SIG-M5 treated with dmso at 0.1 percent for 504 hours (cell line): ENCODE results near the gene LMNTD1.
A peak's percentile ranks its signal among the peaks of the same experiment; 100 is the strongest.

Source experiments
- DNase-seq: peaks from one replicate; lab custom pipeline; 2025; ENCODE audit not compliant: unreplicated experiment; lab: John Stamatoyannopoulos, UW

The LMNTD1 gene

DNA sequence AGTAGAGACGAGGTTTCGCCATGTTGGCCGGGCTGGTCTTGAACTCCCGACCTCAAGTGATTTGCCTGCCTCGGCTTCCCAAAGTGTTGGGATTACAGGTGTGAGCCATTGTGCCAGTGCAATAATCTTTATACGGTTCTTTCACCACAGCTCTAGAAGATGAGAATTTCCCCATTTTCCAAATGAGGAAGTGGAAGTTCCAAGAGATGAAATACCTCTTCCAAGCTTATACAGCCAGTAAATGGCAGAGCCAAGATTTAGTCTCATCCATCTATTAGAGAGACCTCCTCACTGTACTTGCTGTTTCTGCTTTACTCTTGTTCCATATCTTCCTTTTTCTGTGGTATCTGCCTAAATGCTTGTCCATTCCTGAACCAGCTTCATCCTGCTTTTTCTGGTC lies 3.1 kb upstream of the LMNTD1 start:
- peak; percentile 15 for DNase-seq

DNA sequence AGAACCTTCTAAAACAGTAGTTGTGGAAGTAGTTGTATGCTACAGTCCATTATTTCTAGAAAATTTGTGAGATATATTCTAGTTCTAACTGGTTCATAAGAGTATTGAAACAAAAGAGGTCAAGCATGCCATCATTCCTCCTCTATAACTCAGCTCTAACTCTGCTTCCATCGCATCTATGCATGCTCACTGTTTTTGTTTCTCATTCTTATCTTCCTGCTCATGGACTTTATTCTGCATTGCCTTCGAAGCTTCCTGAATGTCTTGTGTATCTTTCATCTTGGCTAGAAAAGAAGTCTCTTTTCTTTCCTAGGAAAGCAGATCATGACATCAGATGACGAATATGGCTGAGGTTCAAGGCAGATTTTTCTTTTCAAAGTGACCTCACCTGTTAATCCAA lies 402 bp downstream of the LMNTD1 start:
- no peak for DNase-seq

DNA sequence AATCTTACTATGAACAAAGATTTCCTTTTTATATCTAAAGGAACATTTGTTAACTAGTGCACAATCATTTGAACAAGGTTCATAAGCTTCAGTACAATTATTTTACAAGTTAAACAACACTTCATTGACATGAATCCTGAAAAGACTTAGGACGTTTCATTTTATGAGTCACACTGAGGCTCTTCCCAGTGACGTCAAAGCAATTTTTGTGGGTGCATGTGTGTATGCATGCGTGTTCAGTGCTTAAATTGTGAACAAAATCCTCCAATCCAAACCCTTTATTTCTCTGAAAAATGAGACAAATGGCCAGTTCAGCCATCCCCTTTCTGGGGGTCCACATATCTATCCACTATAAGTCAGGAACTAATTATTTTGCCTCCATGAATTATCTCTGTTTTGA lies 2.9 kb downstream of the LMNTD1 start:
- no peak for DNase-seq

DNA sequence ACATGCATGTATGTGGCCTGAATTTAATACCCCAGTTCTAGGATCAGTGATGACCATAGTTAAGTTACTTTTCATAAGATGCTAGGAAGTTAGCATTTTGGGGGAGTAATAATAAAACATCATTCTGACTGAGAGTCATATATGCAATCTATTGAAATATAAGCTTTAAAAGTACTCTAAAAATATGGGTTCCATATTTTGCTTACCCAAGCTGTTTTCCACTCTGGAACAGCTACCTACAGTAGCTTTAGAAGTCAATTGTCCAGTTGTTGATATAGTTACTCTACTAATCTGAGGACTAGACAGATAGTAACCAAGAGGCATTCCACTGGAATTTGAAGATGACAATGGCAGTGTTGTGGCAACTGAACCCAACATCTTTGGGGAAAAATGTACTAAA lies 4.0 kb downstream of the LMNTD1 start:
- no peak for DNase-seq

DNA sequence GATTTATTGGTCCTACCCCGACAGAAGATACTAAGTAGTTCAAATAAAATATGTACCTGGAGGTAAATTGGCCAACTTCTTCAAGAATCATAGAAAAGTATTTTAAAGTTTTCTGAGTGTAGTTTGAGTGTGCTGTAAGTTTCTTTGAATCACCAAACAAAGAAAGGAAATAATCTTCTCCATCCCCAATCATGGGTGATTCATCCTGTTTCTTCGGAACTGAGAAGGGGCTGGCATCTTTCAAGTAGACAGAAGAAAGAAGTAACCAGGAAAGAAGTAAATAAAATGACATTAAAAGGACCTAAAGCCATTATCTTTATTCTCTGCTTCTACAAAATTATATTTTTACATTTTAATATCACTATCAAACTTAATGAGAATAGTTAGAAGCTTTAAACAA lies 6.8 kb downstream of the LMNTD1 start:
- DNase-seq, result no peak

DNA sequence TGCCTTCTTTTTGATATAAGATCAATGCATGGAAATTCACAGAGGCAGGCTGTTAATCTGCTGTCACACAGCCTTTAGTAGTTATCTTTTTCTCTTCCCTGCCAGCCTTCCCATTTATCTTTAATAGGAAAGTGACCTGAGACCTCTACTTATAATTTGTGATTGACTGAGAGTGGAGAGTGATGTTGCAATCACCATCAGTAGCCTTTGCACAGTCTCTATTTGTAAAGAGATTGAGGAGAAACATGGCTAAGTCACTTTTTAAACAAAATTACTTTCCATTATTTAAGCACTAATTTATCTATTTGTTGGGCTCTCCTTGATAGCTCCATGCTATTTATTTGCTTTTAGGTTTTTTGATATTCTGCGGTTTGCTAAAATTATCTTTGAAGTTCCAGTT lies 19.9 kb downstream of the LMNTD1 start:
- DNase-seq, result no peak

DNA sequence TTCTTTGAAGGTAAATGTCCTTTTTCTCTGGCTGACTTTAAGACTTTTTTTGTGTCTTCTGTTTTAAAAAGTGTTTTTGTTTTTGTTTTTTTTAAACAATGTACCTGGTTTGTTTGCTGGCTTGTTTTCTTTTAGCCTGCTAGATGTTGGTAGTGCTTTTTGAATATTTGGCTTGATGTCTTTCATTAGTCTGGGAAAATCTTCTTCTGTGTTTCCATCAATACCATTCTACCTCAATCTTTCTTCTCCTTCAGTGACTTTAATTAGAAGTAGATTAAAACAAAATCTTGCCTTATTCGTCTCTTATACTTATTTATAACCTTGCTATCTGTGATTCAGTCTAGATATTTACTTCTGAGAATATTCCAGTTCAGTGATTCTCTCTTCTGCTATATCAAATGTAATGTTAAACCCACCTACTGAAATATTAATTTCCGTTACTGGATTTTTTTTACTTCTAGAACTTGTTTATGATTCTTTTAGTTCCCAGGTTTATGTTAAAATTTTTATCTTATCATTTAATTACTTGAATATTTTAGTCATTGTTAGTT lies 21.5 kb downstream of the LMNTD1 start:
- no peak for DNase-seq

DNA sequence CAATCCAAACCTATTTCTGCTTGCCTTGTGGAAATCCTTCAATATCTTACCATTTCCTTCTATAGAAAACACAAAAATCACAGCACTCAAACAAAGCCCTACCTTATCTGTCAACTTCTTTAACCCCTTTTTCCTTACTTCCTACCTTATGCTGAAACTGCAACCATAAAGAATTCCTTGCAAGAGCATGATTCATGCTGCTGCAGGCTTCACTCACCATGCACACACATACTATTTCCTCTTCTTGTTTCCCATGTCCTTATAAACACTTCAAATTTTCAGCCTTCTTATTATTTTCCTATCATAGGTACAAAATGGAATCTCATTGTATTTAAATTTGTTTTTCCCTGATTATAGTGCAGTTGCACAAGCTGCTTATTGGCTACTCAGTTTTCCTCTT lies 23.3 kb downstream of the LMNTD1 start:
- no peak for DNase-seq

DNA sequence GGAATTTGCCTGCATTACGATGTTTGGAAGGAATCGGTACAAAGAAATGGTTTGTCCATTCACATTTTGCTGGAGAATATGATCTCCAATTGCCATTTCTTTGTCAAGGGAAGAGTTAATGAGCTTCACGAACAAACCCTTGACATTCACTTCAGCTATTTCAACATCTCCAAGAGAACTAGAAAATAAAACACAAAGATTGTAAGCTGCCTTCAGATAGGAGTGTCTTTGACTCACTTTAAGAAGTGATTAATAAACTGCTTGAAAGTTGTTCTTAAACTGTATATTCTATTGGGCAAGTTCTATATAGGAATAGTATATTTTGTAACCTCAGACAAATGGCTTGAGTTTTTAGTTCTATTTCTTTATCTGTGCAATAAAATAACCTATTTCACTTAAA lies 26.3 kb downstream of the LMNTD1 start:
- DNase-seq, result no peak

DNA sequence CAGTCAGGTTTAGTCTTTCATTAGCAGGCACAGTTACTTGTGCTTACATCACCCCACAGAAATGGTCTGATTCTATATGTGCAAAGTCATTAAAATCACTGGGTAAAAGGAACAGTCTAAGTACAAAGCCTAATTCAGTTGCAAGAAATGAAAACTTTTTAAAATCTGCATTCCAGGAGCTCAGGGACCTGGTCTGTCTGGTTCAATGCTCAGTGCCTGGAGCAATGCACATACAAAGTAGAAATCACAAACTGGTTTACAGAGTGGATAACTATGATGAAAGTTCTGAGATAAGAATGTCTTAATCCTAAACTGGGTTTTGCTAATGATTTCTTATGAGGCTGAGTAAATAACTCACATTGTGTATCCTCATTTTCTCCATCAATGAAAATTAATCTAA lies 28.7 kb downstream of the LMNTD1 start:
- DNase-seq, result peak; percentile 2

DNA sequence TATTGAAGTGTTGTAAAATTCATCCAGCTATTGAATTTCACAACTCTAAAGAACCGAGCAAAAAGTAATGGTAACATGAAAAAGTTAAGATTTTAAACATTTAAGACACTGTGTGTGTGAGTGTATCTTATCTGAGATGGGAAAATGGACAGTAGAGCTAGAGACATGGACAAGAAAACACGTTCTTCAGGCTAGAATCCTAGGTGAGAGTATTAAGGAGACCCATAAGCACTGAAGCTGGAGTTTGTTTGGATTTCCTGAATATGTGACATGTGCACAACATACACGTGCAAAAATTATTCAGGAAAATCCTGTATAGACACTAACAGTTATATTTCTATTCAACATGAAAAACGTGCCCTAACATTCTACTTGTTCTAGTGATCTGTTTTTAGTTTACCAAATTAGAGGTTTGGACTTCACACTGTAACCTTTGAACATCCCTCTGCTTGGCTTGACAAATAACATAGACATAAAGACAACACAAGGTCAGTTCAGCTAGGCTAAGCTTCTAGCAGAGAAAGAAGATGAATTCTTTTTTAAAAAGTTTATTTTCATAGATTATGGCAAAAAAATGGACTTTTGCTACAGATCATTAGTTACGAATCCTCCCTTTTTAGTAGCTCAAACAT lies 31.3 kb downstream of the LMNTD1 start:
- DNase-seq, result no peak

DNA sequence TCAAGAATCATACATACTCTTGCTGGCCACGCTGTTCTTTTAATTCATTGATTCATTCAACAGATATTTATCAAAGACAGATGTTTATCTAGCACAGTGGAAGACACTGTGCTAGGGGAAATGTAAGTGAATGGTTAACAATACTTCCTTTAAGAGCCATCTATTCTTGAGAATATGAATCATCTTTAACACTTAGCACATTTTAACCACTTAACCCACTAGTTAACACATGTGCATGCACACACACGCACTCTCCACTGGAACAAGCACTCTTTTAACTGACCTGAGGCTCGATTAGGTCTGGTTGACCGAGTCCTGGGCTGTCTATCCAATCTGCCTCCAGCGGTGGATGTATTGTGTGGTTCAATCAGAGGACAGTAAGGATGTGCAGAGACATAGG lies 34.6 kb downstream of the LMNTD1 start:
- DNase-seq, result no peak

DNA sequence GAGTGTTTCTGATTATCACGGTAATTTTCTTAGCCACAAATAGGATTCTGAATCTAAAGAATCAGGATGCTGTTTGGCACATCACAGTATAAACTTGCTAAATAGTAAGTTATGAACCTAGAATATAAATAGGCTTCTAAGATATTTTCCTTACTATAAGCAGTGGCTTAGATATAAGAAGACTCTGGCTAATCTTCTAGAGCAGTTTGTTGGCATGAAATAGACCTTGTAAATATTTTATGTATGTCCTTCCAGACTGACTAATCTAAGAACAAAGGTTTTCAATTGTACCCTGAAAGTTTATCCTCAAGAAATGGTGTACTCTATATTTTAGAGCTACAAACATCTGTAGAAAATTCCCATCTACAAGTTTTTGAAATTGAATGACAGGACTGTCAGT lies 48.3 kb downstream of the LMNTD1 start:
- no peak for DNase-seq

DNA sequence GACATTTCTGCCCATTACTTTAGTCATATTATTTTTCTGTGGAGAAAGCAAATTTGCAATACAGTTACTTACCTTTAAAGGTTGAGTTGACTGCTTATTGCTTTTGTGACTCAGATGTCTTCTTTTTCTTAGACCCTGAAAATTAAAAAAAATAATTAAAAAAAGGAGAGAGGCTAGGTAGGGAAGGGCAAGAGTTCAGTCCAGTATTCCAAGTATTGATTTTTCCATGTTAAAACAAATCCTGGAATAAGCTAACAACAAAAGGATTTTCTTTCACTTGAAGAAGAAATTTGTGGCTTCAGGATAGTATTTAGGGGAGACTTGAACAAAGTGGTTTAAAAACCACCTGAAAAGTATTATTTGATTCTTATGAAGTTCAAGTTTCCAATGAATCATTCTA lies 49.4 kb downstream of the LMNTD1 start:
- DNase-seq, result no peak

DNA sequence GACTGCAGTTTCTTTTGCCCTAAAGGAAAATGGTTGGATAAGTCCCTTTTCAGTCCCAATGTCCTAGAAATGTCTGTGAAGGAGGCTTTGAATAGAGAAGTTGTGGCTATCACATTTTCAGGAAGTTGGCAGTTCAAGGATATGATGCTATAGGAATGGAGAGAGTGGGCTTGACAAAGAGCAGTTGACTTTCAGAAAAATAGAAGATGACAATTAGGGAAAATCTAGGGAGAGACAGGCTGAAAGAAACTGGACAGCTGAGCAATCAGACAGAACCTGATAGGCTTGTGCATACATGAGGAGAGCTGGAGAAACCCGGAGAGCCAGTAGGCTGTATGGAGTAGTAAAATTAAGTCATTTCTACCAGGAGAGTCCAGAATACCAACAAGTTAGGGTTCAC lies 50.5 kb downstream of the LMNTD1 start:
- DNase-seq, result no peak

DNA sequence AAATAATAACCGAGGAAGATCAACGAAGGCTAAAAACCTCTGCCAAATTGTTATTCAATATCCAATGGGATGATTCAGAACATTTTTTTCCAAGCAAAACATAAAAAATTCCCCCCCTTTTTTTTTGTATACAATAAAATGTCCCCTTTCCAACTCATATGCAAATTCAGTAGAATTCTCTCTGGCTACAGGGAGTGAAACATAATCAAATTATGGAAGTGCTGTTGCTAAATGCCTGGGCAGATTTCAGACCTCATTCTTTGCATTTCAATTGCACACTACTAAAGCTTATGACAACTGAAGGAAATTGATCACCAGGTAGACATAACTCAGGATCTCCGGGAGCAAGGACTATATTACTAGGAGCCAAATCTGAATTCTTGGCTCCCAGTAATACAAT lies 51.0 kb downstream of the LMNTD1 start:
- no peak for DNase-seq

DNA sequence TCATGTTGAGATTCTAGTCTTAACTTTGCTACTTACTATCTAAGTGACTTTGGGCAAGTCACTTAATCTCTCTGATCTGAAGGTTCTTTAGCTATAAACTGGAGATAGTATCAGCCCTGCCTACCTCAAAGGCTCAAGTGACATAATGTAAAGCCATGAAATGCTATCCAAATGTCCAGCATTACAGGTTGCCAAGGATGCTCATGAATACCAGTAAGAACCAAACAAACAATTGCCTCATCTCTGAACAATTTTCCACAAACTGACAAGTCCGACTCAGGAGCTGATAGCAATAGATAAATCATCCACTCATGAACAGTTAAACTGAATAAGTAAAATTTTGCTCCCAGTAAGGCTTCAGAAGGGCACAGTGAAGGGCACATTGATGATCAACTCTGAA lies 51.5 kb downstream of the LMNTD1 start:
- peak; percentile 12 for DNase-seq

DNA sequence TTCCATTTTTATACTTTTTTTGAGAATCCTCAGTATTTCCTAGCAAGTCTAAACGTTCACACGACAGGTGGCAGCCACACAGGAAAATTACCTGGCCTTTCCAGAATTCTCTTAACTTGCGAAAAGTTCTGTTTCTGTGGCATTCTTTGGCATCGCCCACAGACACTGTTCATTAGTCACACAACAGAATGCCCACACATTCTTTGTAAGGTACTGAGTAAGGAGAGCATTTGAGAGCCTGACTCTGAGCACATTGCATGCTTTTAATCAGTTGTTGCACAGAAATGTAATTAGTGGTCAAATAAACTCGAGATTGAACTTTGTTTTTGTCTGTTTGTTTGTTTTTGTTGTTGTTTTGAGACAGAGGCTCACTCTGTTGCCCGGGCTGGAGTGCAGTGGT lies 52.4 kb downstream of the LMNTD1 start:
- no peak for DNase-seq

DNA sequence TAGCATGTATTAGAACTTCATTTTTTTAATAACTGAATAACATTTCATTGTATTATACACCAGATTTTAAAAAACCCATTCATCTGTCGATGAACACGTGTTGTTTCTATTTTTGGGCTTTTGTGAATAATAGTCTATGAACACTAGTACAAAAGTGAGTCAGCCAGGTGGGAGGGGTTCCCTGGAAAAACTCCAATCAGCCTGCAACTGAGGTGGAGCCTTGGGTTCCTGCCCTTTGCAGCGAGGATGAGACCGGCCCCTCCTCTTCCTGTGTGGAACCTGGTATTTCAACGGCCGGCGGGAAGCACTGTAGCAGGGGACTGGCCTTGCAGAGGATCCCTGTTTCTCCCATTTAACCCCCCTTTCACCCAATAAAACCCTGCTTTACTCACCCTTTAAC lies 56.1 kb downstream of the LMNTD1 start:
- no peak for DNase-seq

DNA sequence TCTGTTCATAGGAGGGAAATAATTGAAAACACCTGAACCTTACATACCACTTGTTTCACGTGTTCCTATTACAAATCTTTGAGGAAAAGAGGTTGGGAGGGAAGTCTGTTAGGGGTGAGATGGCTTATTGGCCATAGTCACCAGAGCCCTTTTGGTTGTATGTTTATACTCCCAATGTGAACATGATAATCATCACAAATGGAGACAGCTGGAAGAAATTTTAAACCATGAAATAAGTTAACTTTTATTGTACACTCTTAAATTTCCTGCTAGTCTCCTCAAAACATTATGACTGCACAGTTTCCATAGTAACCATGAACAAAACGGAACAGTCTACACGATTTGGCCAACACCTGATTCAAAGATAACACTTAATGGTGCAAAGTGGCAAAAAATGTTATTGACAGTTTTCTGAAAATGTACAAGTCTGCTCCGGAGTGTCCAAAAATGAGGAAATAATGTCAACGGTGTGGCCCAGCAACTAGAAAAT lies 56.9 kb downstream of the LMNTD1 start:
- DNase-seq, result no peak

DNA sequence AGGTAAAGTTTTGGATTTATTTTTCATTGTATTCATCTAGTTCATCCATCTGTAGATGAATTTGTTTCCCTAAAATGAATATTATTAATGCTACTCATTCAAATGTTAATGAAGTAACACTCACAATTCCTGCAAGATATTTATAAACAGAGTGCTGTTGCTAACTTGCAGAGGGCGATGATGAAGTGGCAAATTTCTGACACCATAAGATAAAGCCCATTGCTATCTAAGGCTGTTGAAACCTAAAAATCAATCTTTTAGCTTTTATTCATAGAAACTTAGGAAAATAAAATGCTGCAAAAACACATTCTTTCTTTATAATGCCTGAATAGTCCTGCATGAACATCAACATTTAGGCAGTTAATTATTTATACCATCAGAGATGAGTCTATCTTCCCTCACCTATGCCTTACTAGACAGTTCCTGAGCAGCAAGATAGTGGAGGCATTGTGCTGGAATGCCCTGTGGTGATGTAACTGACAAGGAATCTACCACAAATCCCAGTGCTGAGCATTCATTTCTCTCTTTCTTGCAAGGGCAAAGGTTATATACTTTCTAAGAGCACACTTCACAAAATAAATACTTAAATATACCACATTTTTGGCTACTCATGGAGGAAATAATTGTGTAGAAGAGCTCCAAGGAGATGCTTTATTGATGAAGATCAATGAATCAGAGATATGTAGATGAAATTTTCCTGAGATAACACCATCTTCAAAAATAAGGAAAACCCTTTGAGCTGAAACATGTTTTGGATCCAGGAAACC lies 57.6 kb downstream of the LMNTD1 start:
- no peak for DNase-seq

DNA sequence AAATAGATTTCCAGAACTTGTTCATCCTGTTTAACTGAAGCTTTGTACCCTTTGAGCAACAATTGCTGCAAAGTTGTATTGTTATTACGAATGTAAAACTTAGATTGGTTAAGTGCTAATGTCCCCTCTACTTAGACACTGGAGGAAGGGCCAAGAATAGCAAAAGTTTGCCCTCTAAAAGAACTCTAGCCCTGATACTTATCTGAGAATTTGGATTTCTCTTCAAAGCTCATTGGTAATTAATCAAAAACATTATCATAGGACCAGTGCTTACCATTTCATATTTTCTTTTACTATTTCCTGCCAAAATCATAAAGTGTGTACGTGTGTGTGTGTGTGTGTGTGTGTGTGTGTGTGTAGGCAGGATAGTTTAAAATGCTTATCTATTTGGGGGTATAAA lies 58.2 kb downstream of the LMNTD1 start:
- DNase-seq, result no peak

DNA sequence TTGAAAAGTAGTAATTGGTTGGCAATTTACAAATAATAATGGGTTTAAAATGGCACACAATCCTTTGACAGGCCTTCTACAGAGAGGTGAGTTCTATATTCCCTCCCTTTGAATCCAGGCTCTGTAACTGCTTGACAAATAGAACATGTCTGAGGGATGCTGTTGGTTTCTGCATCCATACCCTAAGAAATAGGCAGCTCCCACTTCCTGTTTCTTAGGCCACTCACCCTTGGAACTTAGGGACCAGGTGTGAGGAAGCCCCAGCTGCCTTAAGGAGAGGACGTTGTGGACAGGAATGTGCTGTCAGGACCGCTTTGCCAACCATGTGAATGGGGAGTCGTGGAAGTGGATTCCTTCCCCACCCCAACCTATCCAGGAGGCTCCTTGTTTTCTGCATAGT lies 59.4 kb downstream of the LMNTD1 start:
- no peak for DNase-seq
